Measurements from ENCODE around the gene ANGPTL2.

ANGPTL2 gene

GRCh38 chr9:127136880-127137639 lies 14.6 kb upstream of the ANGPTL2 start:
- intact Hi-C loops (cut with micrococcal nuclease) = no loop called here
- Mint-ChIP-seq H3K36me3 (ENCODE audit: low read depth) (no peaks in the 10 kb centered on the region), H3K9me3 (no peaks in the 10 kb centered on the region), H3K27ac (no peak overlapping the region), H3K4me1 (ENCODE audit: low read depth) (no peaks in the 10 kb centered on the region), H3K4me3 (no peak overlapping the region), H3K27me3 (peaks cover 27% of the 10 kb centered on the region)

GRCh38 chr9:127136081-127136879 lies 13.8 kb upstream of the ANGPTL2 start:
- Mint-ChIP-seq H3K36me3 (ENCODE audit: low read depth) (no peaks in the 10 kb centered on the region), H3K4me1 (ENCODE audit: low read depth) (no peaks in the 10 kb centered on the region), H3K27ac (no peak overlapping the region), H3K9me3 (no peaks in the 10 kb centered on the region), H3K27me3 (peaks cover 24% of the 10 kb centered on the region), H3K4me3 (no peak overlapping the region)
- intact Hi-C loops (cut with micrococcal nuclease) = no loop called here

DNA sequence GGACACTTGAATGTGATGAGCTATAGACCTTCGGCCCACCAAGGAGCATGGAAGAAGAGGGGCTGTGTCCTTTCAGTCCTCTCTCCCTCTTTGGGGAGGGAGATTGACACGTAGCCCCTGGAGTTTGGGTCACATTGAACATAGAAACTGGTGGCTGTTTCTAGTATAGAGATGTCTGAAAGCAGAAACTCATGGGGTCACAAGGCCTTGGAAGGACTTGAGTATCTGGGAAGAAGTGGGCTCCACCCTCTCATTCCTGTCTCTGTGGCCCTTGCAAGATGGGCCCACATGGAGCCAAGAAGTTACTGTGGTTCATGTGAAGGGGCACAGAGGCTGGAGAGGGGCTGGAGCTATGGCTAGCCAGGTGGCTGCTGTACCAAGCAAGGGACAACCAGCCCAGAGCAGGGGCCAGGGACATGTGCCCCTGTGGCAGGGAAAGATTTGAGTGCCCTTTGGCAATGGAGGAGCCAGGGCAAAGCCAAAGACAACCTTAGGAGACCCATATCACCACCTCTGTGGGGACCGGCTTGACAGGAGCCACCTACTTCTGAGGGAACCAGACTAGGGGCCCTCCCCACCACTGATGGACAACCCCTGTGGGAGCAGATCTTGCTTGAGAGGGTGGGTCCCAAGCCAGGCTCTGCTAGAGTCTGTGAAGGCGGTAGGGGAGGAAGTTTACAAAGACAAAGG lies 12.8 kb upstream of the ANGPTL2 start:
- Mint-ChIP-seq H3K27ac (no peak overlapping the region), H3K27me3 (peaks cover 18% of the 10 kb centered on the region), H3K4me1 (ENCODE audit: low read depth) (no peaks in the 10 kb centered on the region), H3K4me3 (no peak overlapping the region), H3K9me3 (no peaks in the 10 kb centered on the region), H3K36me3 (ENCODE audit: low read depth) (no peaks in the 10 kb centered on the region)
- intact Hi-C loops (cut with micrococcal nuclease) = no loop called here

DNA sequence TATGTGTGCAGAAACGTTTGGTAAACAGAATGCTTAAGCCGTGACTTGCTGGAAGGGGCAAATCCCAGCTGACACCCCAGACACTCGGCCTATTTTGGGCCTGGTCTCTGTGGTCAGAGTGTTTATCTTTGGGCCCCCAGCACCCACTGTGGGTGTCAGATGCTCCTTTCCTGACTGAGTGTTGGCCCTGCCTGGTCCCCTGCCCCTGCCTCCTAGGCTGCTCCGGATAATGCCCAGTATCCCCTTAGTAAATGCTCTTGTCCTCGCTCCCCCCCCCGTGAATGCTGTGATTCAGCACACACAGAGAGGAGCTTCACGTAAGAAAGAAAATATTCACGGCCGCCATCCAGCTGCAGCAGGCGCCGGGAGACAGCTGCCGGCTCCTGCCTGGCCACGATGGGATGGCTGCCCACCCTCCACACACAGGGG lies 11.3 kb upstream of the ANGPTL2 start:
- H3K9me3 Mint-ChIP-seq = no peaks in the 10 kb centered on the region
- no peak overlapping the region for H3K27ac Mint-ChIP-seq
- no peaks in the 10 kb centered on the region for H3K36me3 Mint-ChIP-seq (ENCODE audit: low read depth)
- H3K4me1 Mint-ChIP-seq (ENCODE audit: low read depth) = no peaks in the 10 kb centered on the region
- peaks cover 11% of the 10 kb centered on the region for H3K27me3 Mint-ChIP-seq
- intact Hi-C loops (cut with micrococcal nuclease) = no loop called here
- no peak overlapping the region for H3K4me3 Mint-ChIP-seq

- intact Hi-C loops (cut with micrococcal nuclease) = no loop called here
- Mint-ChIP-seq H3K36me3 (ENCODE audit: low read depth) (no peaks in the 10 kb centered on the region), H3K27me3 (peaks cover 11% of the 10 kb centered on the region), H3K27ac (no peak overlapping the region), H3K4me1 (ENCODE audit: low read depth) (no peaks in the 10 kb centered on the region), H3K9me3 (no peaks in the 10 kb centered on the region), H3K4me3 (no peak overlapping the region)
Observed at GRCh38 chr9:127132921-127133647, 10.6 kb upstream of the ANGPTL2 start.

- Mint-ChIP-seq H3K27ac (no peak overlapping the region), H3K36me3 (ENCODE audit: low read depth) (no peaks in the 10 kb centered on the region), H3K4me3 (no peak overlapping the region), H3K4me1 (ENCODE audit: low read depth) (no peaks in the 10 kb centered on the region), H3K9me3 (no peaks in the 10 kb centered on the region), H3K27me3 (peaks cover 8% of the 10 kb centered on the region)
- intact Hi-C loops (cut with micrococcal nuclease) = no loop called here
Observed at GRCh38 chr9:127132375-127132774, 9.9 kb upstream of the ANGPTL2 start.

GRCh38 chr9:127131871-127132270 lies 9.4 kb upstream of the ANGPTL2 start:
- H3K9me3 Mint-ChIP-seq = no peaks in the 10 kb centered on the region
- H3K4me1 Mint-ChIP-seq (ENCODE audit: low read depth) = no peaks in the 10 kb centered on the region
- H3K36me3 Mint-ChIP-seq (ENCODE audit: low read depth) = no peaks in the 10 kb centered on the region
- H3K27me3 Mint-ChIP-seq = peaks cover 13% of the 10 kb centered on the region
- no peak overlapping the region for H3K27ac Mint-ChIP-seq
- H3K4me3 Mint-ChIP-seq = no peak overlapping the region
- intact Hi-C loops (cut with micrococcal nuclease) = no loop called here

DNA sequence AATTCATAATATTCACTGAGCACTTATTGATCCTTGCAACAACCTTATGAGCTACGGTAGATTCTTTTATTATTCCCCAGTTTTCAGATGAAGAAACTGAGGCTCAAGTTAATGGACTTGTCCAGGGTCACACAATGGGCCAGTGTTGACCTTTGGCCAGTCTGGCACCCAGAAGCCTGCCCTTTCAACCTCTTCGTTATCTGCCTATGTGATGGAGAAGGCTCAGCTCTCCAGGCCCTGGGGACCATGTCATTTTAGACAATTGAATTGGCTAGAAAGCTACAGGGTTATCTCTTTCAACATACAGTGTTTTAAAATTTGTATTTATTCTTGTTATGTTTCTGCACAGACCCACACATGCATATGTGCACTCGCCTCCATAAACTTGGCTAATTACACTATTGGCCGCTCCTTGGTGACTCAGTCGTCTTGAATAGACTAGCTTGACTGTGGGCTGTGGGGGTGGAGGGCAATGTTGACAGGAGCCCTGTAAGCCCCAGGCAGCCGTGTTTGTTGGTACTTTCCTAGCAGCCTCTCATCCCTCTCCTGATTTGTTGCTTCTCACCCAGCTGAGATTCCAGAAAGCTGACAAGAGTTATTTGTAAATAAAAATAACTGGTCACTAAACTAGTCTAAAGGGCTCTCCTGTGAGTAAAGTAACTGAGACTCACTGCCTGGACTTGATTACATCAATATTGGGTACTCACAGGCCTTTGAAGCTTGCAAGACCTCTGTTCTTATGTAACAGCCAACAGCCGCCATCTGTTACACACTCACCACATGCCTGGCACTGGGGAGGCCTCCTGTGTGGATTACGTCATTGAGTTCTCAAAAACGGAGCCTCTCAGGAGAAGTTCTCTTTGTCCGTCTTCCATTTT lies 8.5 kb upstream of the ANGPTL2 start:
- H3K4me3 Mint-ChIP-seq = no peak overlapping the region

DNA sequence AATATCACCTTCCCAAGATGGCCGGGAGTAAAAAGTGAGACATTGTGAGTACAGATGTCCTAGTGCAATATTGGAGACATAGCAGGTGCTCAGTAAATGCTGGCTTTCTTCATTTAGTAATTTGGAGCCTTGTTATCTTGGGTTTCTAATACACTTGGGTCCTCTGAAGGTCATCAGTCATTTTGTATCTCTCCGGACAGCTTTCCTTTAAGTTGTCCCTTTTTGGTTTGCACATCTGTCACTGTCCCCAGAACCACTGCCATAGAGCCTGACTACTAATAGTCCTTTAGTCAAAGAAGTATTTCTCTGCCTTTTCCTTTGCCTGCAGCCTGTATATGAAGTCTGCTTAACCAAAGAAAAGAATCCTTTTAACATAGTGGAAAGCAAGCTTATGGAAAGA lies 7.8 kb upstream of the ANGPTL2 start:
- no peak overlapping the region for H3K27ac Mint-ChIP-seq
- H3K4me1 Mint-ChIP-seq (ENCODE audit: low read depth) = peaks cover 4% of the 10 kb centered on the region
- no peaks in the 10 kb centered on the region for H3K9me3 Mint-ChIP-seq
- peaks cover 21% of the 10 kb centered on the region for H3K27me3 Mint-ChIP-seq
- H3K4me3 Mint-ChIP-seq = no peak overlapping the region
- intact Hi-C loops (cut with micrococcal nuclease) = no loop called here
- no peaks in the 10 kb centered on the region for H3K36me3 Mint-ChIP-seq (ENCODE audit: low read depth)

More for the DNA sequence above, 8.5 kb upstream of the ANGPTL2 start:
- H3K27ac Mint-ChIP-seq = no peak overlapping the region
- H3K36me3 Mint-ChIP-seq (ENCODE audit: low read depth) = no peaks in the 10 kb centered on the region
- intact Hi-C loops (cut with micrococcal nuclease) = no loop called here
- H3K9me3 Mint-ChIP-seq = no peaks in the 10 kb centered on the region
- H3K4me1 Mint-ChIP-seq (ENCODE audit: low read depth) = no peaks in the 10 kb centered on the region
- peaks cover 15% of the 10 kb centered on the region for H3K27me3 Mint-ChIP-seq

DNA sequence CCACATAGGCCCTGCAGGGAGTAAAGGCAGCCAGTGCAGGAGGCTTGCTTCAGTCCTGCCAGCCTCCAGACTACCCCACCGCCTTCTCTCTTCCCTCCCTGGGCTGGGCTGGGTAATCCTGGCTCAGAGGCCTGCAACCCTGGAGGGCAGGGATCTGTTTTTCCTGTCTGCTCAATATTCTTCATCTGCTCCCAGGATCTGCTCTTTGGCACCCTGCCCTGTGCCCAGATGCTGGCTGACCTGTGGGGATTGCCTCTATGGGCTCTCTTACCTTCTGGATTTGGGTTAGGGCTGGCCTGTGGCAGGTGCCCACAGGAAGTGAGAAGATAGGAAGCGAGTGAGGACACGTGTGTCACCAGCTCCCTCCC lies 7.3 kb upstream of the ANGPTL2 start:
- Mint-ChIP-seq H3K4me1 (ENCODE audit: low read depth) (peaks cover 7% of the 10 kb centered on the region), H3K27ac (no peak overlapping the region), H3K27me3 (peaks cover 26% of the 10 kb centered on the region), H3K36me3 (ENCODE audit: low read depth) (no peaks in the 10 kb centered on the region), H3K9me3 (no peaks in the 10 kb centered on the region), H3K4me3 (no peak overlapping the region)
- intact Hi-C loops (cut with micrococcal nuclease) = no loop called here

DNA sequence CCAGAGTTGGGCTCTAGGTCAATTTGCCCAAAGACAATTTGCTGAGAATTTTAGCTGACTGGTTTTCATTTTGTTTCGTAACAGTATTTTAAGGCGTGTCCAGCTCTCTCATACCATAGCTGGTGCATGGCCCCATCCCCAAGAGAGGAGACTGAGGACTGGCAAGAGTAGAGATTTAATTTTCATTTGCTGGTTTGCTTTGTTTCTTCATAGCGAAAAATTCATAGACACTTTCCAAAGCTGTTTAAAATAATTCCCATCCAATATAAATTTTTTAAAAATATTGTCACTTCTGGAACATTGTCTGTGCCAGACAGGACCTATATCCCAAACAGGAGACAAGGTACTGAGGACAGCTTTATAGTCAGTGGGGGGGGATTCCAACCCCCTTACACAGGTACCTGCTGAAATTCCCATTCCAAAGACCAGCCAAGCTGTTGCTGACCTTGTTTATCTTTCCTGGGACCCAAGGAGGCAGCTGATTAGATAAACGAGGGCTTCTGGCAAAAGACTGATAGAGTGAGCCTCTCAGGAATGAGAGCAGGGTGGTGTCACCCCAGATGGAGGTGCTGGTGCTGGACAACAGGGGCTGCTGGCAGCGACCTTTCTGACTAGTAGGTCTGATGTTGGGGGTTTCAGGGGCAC lies 6.8 kb upstream of the ANGPTL2 start:
- Mint-ChIP-seq H3K36me3 (ENCODE audit: low read depth) (no peaks in the 10 kb centered on the region), H3K4me3 (no peak overlapping the region), H3K27me3 (peaks cover 31% of the 10 kb centered on the region), H3K27ac (no peak overlapping the region), H3K4me1 (ENCODE audit: low read depth) (peaks cover 7% of the 10 kb centered on the region), H3K9me3 (no peaks in the 10 kb centered on the region)
- intact Hi-C loops (cut with micrococcal nuclease) = no loop called here

- Mint-ChIP-seq H3K27me3 (peaks cover 38% of the 10 kb centered on the region), H3K4me1 (ENCODE audit: low read depth) (peaks cover 7% of the 10 kb centered on the region), H3K36me3 (ENCODE audit: low read depth) (no peaks in the 10 kb centered on the region), H3K27ac (no peak overlapping the region), H3K4me3 (no peak overlapping the region), H3K9me3 (no peaks in the 10 kb centered on the region)
- intact Hi-C loops (cut with micrococcal nuclease) = no loop called here
Observed at GRCh38 chr9:127128341-127129072, 6.1 kb upstream of the ANGPTL2 start.
